HL-60 (cell line): ENCODE results near the gene COMP.

Experiments
- DNase-seq, 2 experiments: peaks; one replicate each; pipeline ENCODE4 v3.0.0-alpha.2; 2010 to 2020; ENCODE audit warnings: low read depth in 1 of 2, low spot score in 1 of 2
- H3K27ac ChIP-seq: fragments of 250-450 bp; sonication (Bioruptor Pico); replicated peaks from 2 replicates; pipeline ENCODE4 v1.5.1; 2020; ENCODE audit warnings: mild to moderate bottlenecking, moderate library complexity
- H3K27me3 ChIP-seq: fragments of 250-450 bp; sonication (Bioruptor Pico); 2 replicates; pipeline ENCODE4 v1.5.1; 2021; ENCODE audit warnings: mild to moderate bottlenecking, moderate library complexity; ENCODE audit not compliant: insufficient read depth, poor library complexity, severe bottlenecking
- H3K4me3 ChIP-seq: replicated peaks from 2 replicates; pipeline ENCODE4 v1.5.1; 2011; ENCODE audit warnings: mild to moderate bottlenecking, control low read depth, low read length; ENCODE audit not compliant: insufficient read depth
- CTCF ChIP-seq: IDR thresholded peaks from one replicate; pipeline ENCODE4 v1.5.1; 2011; ENCODE audit warnings: low read length, control low read depth, inconsistent platforms; ENCODE audit not compliant: insufficient read depth
- GABPA ChIP-seq: IDR thresholded peaks from 2 replicates; pipeline ENCODE4 v1.6.1; 2012; ENCODE audit warnings: low read depth
- POLR2AphosphoS5 ChIP-seq: IDR thresholded peaks from 2 replicates; pipeline ENCODE4 v1.6.1; 2012; ENCODE audit warnings: low read depth
- REST ChIP-seq: IDR thresholded peaks from 2 replicates; pipeline ENCODE4 v1.6.1; 2012; ENCODE audit warnings: low read depth; ENCODE audit not compliant: insufficient replicate concordance
- SPI1 ChIP-seq: IDR thresholded peaks from 2 replicates; pipeline ENCODE4 v1.6.1; 2012; ENCODE audit warnings: low read depth, mild to moderate bottlenecking, borderline replicate concordance

Gene COMP

GRCh38 chr19:18804643-18805042, 13.5 kb upstream of the COMP start:
- H3K27me3 ChIP-seq: peaks cover 10% of the 10 kb centered on the region
- no peak overlapping the region for H3K4me3 ChIP-seq
- DNase-seq: no peak
- H3K27ac ChIP-seq: no peak overlapping the region
- TF ChIP-seq POLR2AphosphoS5 (no peak), SPI1 (no peak), REST (no peak), CTCF (no peak), GABPA (no peak)

GRCh38 chr19:18804139-18804601, 13.1 kb upstream of the COMP start:
- Histone ChIP-seq H3K4me3 (no peak overlapping the region), H3K27ac (no peak overlapping the region), H3K27me3 (peaks cover 10% of the 10 kb centered on the region)
- no peak for DNase-seq
- TF ChIP-seq SPI1 (no peak), CTCF (no peak), REST (no peak)

GRCh38 chr19:18803550-18804138, 12.5 kb upstream of the COMP start:
- no peak for DNase-seq
- TF ChIP-seq CTCF (no peak), POLR2AphosphoS5 (no peak), GABPA (no peak), REST (no peak), SPI1 (no peak)
- Histone ChIP-seq H3K27ac (no peak overlapping the region), H3K27me3 (peaks cover 10% of the 10 kb centered on the region), H3K4me3 (no peak overlapping the region)
